ENCODE results near the gene THSD7A. TPM values are rescaled to one million over a fixed set of nuclear protein-coding genes. Genes with fewer than 3 reads are reported as not detected.

Gene THSD7A
- total and polyA plus RNA-seq, 2 of the 4 experiments (the other 2 are of a cell fraction), result 0.02 to 0.18 TPM

GRCh38 chr7:11469028-11469745 is 362.8 kb downstream of the THSD7A start:
- Histone ChIP-seq H4K8ac (ENCODE audit: low read depth in 2 of 2, low read length in 2 of 2) (no peak overlapping the region), H3K27me3 (ENCODE audit: control insufficient read depth, insufficient read depth, low read length) (no peaks in the 10 kb centered on the region), H2AK9ac (replicated peaks; ENCODE audit: low read depth, low read length, poor library complexity) (no peak overlapping the region), H3K27ac (ENCODE audit: insufficient read depth, low read length) (no peak overlapping the region), H2BK15ac (ENCODE audit: low read depth, low read length) (no peak overlapping the region), H3K23ac (ENCODE audit: low read depth, low read length) (no peak overlapping the region), H3K4me3 (ENCODE audit: insufficient read depth, low read depth, low read length) (no peak overlapping the region), H3K18ac (ENCODE audit: low read depth, low read length) (no peak overlapping the region), H3K4me2 (ENCODE audit: low read depth, low read length) (no peak overlapping the region), H2BK20ac (ENCODE audit: low read depth, low read length) (no peak overlapping the region), H2AFZ (replicated peaks; ENCODE audit: low read length, poor library complexity) (no peak overlapping the region), H2BK5ac (ENCODE audit: low read depth, low read length, poor library complexity, severe bottlenecking) (no peak overlapping the region), H4K5ac (ENCODE audit: low read depth, low read length) (no peak overlapping the region), H4K20me1 (ENCODE audit: insufficient read depth, low read length) (no peaks in the 10 kb centered on the region), H3K36me3 (ENCODE audit: control insufficient read depth, insufficient read depth, low read length) (no peaks in the 10 kb centered on the region), H3K9me1 (ENCODE audit: insufficient read depth, low read length) (no peaks in the 10 kb centered on the region), H2BK120ac (ENCODE audit: low read depth, low read length) (no peak overlapping the region), H3K79me1 (ENCODE audit: low read depth in 1 of 2, low read length in 2 of 2) (no peaks in the 10 kb centered on the region), H3K9me3 (ENCODE audit: control insufficient read depth, insufficient read depth, low read length) (no peaks in the 10 kb centered on the region), H3K4ac (ENCODE audit: low read depth, low read length) (no peak overlapping the region), H3K4me1 (ENCODE audit: control insufficient read depth, insufficient read depth, low read length) (no peaks in the 10 kb centered on the region), H3K56ac (ENCODE audit: extremely low read depth, insufficient read depth, low read length) (no peak overlapping the region), H3K14ac (replicated peaks; ENCODE audit: low read depth, low read length) (no peak overlapping the region), H4K91ac (ENCODE audit: insufficient read depth, low read depth, low read length) (no peak overlapping the region), H2AK5ac (ENCODE audit: low read depth, low read length) (no peak overlapping the region), H3K9ac (ENCODE audit: low read depth, low read length) (no peak overlapping the region)
- TF ChIP-seq CHD1 (IDR thresholded peaks at IDR 0.05; ENCODE audit: low read depth, low read length), result no peak
- TF ChIP-seq USF2 (IDR thresholded peaks at IDR 0.05; ENCODE audit: low read depth, low read length), result no peak
- no peak for TF ChIP-seq MAFK (IDR thresholded peaks at IDR 0.05; ENCODE audit: low read depth, low read length)
- TF ChIP-seq BHLHE40 (IDR thresholded peaks at IDR 0.05; ENCODE audit: low read depth, low read length), result no peak
- TF ChIP-seq RFX5 (IDR thresholded peaks at IDR 0.05; ENCODE audit: low read depth, low read length), result no peak
- no peak for TF ChIP-seq CTCF (conservative IDR thresholded peaks at IDR 0.05; ENCODE audit: low read depth, low read length)
- TF ChIP-seq MAZ (IDR thresholded peaks at IDR 0.05; ENCODE audit: borderline replicate concordance, low read depth, low read length), result no peak
- TF ChIP-seq RCOR1 (IDR thresholded peaks at IDR 0.05; ENCODE audit: insufficient replicate concordance, low read length), result no peak
- TF ChIP-seq ELK1 (IDR thresholded peaks at IDR 0.05; ENCODE audit: borderline replicate concordance, low read depth, low read length), result no peak
- ATAC-seq (ENCODE audit: low read depth) (no peak), DNase-seq (no peak)
- BruUV-seq (replicated peaks), result no TSS peak
- dilution Hi-C loops (cut with HindIII; ENCODE audit: low sequenced_read_pairs, unreplicated experiment), result no loop called here
- POLR2A ChIA-PET (ENCODE audit: unreplicated experiment), result no interaction called here
- intact Hi-C loops (cut with micrococcal nuclease), result no loop called here
- CTCF ChIA-PET, result no interaction called here
- no CpG with 5 or more reads among the region's 3 CpGs for WGBS, 2 experiments (ENCODE audit: extremely low coverage in 2 of 2, insufficient read length in 1 of 2)
- in situ Hi-C loops (cut with MboI; ENCODE audit: low sequenced_read_pairs), result no loop called here

Data from IMR-90 (cell line).